Measurements from ENCODE around the gene ATXN1.

Gene ATXN1

DNA sequence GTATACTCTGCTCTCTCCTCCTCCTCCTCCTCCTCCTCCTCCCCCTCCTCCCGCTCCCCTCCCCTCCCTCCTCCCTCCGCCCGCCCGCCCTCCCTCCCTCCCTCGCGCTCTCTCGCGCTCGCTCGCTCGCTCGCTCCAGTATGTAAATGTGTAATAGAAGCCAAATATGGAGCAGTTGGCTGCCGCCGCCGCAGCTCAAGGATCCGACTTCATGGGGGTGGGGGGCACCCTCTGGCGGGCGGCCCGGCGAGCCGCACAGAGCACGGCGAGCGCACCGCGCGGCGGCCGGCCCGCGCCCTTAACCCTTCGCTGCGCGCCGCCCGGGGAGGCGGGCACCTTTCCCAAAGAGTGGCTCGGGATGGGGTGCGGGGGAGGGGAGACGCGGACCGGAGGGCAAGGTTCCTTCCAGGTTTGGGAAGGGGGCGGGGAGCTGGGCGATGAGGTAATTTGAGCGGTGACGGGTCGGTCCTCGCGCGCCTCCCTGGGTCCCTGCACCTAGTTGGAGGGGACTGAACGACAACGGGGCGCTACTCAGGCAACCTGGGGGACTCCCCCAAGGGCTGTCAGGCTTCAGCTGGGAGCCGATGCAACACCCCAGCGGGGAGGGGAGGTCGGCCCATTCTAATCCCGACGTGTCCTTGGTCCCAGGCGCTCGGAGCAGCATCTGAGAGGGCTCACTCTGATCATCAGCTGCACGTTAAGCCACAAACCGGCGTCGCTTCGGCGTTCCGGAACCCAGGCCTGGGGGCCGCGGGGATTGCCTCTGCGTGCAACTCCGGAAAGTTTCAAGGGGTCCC lies 409 bp upstream of the ATXN1 start:
- DNase-seq = no peak

DNA sequence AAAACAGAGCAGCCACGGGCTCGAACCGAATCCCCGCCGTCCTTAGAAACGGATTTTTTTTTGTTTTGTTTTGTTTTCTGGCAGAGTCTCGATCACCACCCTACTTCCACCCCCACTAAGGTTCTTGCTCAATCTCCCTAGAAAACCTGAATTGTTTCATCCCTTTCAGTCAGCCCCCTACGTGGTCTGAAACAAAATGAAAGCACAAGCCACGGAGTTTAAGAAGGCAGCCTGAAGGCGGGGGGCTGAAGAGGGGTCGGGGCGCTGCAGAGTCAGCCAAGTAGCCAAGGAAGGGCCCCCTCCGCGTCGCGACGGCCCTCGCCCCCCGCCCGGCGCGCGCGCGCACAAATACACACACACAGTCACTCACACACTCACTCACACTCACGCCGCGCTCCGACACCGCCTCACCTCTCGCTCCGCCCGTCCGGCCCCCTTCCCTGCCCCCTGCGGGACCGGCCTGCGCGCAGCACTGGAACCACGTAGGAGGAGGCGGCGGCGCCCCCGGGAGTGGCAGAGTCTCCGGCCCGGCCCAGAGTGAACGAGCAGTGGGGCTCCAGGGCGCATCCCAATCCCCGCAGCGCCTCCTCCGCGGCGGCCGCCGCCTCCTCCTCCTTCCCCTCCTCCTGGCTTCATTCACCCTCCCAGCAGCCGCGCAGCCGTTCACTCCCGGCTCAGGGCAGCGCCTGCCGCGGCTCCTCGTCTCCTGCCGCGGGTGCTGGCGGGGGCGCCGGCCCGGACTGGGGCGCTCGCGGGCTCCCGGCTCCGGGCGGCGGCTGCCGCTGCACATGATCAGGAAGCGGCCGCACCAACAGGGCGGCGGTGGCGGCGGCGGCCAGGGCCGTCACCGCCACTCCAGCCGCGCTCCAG lies 1.4 kb downstream of the ATXN1 start:
- no peak for DNase-seq

DNA sequence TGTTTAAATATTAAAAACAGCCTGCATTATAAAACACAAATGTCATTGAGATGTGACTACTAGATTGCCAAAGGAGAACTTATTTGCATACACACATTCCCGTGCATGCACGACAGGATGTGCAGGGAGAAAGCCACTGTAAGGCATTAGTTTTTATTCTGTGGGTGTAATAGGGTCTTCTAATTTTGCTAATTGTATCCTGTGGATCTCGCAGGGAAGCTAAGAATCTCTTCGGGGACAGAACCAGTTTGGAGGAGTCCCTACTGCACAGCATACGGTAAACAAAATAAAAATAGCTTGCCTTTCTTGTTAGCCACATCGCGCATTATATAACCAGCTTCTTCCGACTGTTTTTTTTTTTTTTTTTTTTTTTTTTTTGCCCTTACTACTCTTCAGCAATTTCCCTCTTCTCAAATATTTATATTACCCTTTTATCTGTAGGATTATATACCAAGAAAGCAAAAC lies 2.0 kb downstream of the ATXN1 start:
- no peak for DNase-seq

DNA sequence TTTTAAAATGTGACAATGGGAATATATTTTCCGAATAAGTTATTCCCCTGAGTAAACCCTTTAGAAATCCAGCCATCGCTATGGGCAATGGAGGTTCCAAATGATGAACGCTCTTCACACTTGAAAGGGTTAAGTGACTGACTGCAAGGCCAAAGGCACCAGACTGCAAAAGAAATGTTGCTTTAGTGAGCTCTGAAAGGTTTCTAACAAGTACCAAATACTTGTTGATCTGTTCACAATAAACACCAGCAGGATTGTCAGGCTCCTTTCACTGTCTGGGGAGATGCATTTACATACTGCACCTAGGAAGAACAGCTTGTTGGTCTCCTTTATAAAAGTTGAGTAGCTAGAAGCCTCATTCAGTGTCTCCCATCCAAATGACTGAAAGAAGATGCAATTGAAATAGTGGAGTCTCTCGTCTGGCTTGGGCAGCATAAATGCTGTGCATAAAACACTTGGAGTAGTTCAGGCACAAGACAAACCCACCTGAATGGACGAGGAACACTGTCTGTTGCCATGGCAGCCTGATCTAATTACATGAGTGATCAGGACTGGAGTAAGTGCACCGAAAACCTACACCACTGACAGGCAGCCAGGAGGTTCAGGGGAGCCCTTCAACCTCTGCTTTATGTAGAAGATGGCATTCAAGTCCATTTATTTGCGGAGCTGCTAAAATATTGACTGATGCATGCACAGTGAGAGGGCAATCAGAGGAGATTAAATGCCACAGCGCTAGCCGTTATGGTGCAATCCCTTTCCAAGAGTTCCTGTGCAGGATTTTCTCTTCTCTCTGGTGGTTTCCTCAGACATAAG lies 2.9 kb downstream of the ATXN1 start:
- DNase-seq = no peak

DNA sequence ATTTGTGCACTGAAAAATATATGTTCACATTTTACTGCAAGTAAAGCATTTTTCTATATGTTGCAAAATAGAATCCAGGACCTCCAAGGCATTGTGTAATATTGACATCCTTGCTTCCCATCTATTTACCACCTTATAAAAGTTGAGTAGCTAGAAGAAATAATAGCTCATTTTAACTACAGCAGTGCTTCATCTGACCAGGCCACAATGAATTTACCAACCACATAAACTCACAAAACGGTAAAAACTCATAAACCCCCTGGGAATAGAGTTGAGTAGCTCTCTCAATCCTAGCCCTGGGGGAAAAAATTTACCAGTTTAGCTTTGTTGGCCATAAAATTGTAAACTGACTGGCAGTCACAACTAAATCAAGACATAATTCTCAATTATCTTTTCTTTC lies 3.9 kb downstream of the ATXN1 start:
- DNase-seq = no peak

DNA sequence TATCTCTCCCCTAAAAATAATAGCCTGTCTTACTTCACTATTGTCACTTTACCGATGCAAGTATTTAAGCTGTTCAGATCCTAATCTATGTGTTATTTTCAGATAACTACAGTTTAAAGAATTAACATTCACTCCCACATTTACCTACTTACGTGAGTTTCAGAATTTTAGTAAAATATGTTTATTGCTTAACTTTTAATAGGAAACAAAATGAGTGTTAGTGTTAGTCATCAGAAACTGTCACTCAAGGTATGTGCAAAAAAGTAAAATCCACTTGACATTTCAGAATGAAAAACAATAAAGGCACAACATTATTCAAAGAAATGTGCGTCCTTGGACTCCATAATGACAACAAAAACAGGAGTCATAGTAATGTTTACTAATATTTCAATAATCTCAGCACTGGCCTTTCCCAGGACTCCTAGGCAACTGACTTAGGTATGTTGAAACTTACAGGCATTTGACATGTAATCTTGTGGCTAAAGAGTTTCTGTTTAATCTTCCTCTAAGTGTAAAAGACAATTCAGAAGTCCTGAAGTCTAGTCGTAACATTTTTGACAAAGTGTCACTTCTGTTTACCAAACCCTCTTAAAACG lies 4.5 kb downstream of the ATXN1 start:
- no peak for DNase-seq

DNA sequence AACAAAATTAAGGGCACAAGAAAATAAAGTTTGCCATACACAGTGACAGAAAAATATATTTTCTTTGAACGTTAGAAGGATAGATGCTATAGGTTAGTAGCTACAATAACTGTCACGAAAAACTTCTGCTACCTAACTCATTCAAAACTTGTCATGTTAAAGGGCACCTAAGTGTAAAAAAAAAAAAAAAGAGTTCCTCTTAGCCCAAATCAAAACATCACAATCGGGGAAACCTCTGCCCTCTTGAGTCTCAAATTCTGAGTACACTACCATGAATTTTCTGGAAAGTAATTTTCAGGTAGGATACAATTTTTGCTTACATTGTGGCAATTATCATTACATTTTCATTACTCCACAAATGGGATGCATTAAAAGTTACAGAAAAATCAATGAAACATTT lies 5.7 kb downstream of the ATXN1 start:
- DNase-seq = no peak

DNA sequence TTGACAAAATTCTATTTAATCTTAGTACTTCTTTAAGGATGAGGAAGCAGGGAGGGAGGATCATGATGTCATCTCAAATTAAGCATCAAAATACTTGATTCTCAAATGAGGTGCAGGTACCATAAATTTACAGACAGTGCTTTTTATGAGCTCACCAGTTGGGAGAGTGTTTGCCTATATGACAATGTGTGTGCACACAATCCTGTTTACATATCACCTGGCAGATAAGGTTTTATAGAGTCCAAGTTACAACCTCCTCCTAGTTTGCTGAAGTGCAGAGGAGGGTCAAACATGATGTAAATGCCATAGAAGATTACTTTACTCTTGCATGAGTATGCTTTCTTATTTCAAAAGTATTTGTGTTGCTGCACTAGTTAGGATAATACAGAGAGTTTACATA lies 6.4 kb downstream of the ATXN1 start:
- DNase-seq = no peak

DNA sequence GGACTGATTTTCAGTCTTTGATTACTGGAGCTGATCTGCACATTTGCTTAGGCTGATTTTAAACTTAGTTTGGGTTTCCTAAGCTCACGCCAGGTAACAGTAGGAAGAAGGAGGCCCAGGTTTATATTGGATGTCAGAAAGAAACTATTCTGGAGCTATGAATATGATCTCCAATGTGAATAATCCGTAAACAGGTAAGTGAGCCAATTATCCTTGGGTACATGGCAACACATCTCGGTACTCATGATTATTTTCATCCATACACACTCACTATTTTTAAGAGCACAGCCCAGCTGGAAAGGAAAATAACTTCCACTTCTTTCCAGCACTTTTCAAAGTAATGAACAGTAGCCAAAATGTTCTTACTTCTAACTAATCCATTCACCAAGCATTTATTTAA lies 7.0 kb downstream of the ATXN1 start:
- no peak for DNase-seq

DNA sequence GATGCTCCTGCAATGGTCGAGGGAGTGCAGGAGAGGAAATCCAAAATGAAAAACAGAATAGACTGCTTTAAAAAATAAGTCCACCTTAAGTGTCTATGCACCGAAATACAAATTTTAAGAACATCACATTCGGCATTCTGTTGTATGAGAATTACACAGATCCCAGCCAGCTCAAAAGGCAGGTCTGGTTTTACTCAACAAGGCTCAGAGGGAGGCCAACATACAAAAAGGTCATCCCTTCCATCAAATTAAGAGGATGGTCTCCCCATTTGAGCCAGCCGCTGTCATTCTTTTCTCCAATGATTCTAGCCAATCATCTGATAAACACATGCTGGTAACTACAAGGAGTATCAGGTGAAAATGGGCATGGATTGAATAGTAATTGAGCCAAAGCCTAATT lies 7.9 kb downstream of the ATXN1 start:
- DNase-seq = no peak

DNA sequence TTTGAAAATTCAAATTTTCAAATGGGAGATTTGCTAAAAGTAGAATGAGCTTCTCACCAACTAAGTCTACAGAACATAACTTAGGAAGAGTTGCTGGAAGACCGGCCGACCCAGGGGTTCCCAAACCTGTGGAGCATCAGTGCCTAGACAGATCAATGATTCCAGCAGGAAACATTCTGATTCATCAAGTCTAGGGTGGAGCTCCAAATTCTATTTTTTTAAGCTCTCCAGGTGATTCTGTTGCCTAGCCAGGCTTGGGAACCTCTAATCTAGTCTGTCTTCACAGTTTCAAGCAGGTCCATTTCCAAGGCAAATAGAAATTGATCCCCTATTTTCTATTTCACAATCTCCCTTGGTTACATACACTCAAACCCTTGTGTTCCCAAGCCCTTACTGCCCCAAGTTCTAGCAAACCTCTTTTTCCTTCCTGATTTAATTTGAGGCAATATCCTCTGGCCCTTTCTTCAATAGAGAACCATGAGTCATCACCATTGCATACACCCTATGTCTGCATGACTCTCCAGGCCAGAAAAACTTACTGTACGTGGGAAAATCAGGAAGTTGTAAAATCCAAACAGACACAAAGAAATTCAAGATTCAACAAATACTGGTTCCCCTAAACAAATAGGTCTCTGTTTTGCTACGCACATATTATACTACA lies 8.9 kb downstream of the ATXN1 start:
- DNase-seq = no peak

DNA sequence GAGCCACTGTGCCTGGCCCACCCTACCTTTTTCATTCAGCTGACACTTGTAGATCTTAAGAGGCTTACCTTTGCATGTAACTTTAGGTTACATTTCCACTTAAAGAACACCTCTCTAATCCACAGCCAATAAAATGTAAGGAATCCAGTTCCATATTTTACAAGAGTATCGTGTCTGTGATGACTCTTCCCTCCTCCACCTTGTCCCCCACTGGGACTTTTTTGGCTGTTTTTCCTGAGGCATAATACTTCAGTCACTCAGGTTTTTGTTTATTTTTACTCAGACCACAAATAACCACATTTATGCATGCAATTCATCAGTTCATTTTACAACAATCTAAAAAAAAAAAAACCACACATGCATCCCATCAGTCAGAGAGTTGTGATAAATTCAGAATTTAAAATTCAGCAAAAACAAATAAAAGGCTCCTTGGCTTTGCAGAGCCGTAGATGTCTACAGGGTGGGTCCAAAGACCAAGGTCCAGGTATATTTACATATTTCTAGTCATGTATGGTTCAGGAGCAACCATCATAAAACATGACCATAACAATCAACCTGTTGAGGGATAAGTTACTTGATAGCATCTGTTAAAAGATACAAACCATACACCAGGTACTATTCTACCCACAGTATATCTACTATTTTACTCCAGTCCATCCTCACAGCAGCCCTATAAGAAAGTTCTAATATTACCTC lies 9.9 kb downstream of the ATXN1 start:
- DNase-seq = no peak

DNA sequence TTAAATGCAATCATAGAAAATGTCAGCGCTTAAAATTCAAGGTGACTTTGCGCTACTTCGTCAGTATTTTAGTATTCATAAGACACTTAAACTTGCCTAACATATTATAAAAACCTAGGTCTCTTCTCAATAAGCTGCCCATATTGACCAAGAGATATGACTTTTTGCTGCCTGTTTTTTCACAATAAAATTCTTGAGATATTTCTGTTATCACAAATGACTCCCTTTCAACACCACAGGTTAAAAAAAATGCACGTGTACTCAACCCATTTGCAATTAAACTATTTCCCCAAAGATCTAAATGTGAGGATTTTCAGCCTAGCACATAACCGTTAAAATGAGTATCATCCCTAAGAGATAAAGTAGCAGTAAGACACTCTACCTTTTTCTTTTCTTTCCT lies 10.7 kb downstream of the ATXN1 start:
- no peak for DNase-seq

DNA sequence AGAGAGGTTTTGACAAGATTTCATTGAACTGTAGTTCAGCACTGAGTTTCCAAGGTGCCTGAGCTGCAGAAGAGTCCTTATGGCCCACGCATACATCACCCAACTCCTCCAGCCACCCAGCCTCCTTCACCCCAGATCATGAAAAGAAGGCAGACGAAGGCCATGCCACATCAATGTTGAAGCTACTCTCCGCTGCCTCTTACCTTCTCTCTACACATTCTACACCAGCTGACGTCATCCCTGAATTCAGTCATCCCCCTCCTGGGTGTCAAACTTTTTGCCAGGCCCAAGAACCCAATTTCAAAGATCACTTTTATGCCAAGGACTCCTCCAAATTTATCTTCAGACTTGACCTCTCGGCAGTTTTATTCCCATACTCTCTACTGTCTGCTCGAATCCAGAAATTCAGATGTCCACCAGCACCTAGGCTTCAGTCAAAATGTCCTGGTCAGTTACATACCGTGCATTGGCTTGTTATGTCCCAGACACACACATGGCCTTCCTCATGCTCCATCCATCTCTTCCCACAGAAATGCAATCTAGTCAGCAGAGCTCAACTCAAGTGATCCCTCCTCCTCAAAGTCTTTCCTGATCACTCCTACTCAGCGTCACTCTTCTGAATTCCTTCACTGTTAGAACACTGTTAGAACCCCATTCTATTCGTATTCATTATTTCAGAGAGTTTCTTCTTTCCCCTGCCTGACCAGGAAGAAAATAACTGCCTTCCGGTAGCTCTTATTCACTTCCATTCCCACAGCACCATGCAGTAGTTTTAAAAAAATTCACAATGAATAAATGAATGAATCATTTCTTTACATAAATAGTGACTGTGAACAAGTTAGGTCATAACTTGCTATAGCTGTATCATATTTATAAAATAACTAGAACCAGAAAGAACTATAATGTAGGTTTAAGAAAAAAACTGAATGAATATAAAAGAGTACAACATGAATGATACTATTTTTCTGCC lies 11.5 kb downstream of the ATXN1 start:
- no peak for DNase-seq

DNA sequence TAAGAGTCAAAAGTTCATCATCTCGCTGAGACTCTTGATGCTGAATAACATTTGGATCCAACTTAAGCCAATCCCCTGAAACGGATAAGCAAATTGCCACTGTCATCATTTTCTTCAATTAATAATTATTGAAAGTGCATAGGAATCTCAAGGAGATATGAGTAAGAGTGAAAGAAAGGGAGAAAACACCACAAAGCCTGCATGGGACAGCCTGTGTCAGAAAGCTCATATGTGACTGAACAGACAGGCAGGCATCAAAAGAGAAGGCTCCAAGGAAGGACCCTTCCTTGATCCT lies 13.3 kb downstream of the ATXN1 start:
- DNase-seq = no peak

DNA sequence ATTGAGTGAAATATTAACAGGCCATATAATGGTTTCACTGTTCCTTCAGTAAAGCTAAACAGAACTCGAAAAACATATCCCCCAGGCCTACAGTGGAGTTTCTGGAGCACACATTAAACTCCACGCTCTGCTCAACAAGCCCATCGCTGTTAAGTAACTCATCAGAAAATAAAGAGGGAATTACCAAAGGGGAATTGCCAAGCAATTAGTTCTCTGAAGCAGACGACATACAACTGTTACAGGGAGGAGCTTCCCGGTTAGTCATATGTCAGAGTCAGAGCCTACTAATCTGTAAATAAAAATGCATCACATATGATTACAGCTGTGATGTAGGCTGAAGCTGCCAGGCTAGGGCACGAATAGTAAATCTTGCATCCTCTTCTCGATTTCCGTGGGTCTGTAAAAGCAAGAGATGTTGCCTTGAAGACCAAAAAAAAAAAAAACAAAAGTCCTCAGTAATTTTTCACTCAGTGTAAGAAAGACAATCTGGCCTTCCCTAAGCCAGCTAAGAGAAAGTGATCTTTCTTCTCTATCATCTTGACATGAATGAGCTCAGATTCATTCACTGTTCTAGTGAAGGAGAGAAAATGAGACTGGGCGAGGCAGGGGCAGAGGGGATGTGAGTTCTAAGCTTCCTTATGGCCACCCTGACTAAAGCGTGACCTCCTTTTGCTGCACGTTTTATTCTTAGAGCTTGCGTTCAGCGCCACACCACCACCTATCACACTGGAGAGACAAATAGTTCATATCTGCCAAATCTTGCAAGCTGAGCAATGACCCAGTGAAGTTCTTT lies 13.8 kb downstream of the ATXN1 start:
- DNase-seq = no peak

DNA sequence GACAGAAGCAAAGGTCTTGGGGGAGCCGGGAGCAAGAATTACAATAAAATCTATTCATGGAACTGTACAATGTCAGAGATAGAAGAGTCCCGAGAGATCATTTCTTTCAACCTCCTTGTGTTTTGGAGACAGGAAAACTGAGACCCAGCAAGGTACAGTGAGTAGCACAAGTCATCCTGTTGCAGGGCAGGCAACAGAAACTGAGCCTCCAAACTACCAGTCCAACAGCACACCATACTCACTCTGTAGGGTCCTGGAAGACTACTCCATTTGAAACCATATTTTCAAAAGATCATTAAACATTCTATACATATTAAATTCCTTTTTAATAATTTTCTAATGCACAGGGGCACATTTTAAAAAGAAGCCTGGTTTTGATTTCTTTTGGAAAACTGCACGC lies 14.4 kb downstream of the ATXN1 start:
- DNase-seq = no peak

DNA sequence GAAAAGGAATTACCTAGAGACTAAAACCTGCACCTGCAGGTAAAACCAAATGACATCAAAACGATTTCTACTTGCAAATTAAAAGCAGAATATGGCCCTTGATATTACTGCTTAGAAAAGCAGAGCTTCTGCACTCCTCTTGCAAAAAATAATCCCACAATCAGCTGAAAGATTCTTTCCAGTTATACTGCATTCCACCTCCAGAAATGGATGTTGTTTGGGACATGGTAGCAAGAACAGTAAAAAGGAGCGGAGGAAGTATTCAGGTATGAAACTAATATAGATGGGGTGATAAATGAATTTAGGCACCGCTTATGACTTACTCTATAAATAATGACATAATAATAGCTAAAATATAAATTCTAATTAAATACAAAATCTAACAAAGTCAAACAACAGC lies 14.9 kb downstream of the ATXN1 start:
- DNase-seq = no peak

DNA sequence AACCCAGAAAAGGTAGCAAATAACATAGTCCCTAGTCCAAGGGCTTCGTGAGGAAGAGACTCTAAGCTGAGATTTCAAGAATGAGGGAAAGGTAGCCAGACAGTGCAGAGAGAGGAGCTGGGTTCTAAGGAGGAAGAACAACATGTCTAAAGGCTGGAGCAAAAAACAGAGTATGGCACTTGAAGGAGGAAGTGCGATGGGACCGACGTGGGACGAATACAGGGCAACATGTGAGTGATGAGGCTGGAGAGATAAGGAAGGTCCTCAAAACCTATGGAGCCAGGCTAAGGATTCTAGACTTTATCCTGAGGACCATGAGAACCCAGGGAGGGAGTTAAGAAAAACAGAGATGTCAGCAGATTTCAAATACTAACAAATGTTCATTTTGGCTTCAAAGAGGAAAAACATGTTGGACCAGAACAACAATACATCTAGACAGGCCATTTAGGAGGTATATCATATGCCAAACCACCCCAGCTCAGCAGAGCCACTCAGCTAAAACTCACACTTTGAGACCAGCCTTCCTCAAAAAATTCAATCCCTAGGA lies 17.5 kb downstream of the ATXN1 start:
- DNase-seq = no peak

DNA sequence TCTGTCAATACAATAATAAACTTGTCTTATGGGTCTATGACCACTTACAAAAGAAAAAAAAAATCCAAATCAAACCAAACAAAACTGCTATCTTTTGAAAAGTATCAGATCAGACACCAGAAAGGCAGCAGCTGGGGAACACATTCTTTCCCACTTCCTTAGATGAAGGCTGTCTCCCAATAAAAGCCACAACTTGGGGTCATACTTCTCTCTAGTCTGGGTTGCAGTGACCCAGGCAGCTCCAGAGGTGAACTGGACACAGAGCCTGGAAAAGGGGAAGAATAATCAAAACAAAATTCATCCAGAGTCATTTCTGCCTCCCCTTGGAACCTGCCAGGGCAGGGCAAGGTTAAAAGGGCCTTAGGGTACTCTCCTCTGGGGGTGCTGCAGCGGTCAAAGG lies 19.1 kb downstream of the ATXN1 start:
- no peak for DNase-seq

Data from SHP77 treated with DMSO at 0.1 percent for 48 hours (cell line).